K562 (cell line): Measurements from ENCODE around the gene FAM117A. TPM values are rescaled to one million over a fixed set of nuclear protein-coding genes. Genes with fewer than 3 reads are reported as not detected.

Experiments
- ARNT ChIP-seq, 2 experiments: fragments of 450-650 bp; IDR thresholded peaks; 2 replicates each; pipeline ENCODE4 v1.6.1; 2016; ENCODE audit warnings: mild to moderate bottlenecking in 1 of 2
- EWSR1 ChIP-seq: fragments of 450-650 bp; IDR thresholded peaks from 2 replicates; pipeline ENCODE4 v1.6.1; 2018; ENCODE audit warnings: borderline replicate concordance, mild to moderate bottlenecking, low read depth, moderate library complexity; ENCODE audit not compliant: partially characterized antibody
- LEF1 ChIP-seq: fragments of 450-650 bp; IDR thresholded peaks from 2 replicates; pipeline ENCODE4 v1.6.1; 2016; ENCODE audit warnings: mild to moderate bottlenecking
- MBD2 ChIP-seq: sonication (generic); IDR thresholded peaks from 2 replicates; pipeline ENCODE4 v1.6.1; 2016; ENCODE audit warnings: low read depth, borderline replicate concordance
- POLR2AphosphoS2 ChIP-seq: IDR thresholded peaks from 2 replicates; pipeline ENCODE4 v1.6.1; 2012; ENCODE audit warnings: low read length, improper control_type of control experiment
- PRPF4 ChIP-seq: fragments of 200-400 bp; formaldehyde crosslinking; IDR thresholded peaks from one replicate; pipeline ENCODE4 v1.6.1; 2017; ENCODE audit warnings: low read length, low read depth, mild to moderate bottlenecking; ENCODE audit not compliant: insufficient read depth, poor library complexity, severe bottlenecking
- RBM39 ChIP-seq: fragments of 200-400 bp; formaldehyde crosslinking; optimal IDR thresholded peaks from 2 replicates; pipeline ENCODE3; 2018; ENCODE audit warnings: low read depth, low read length
- SIN3B ChIP-seq: fragments of 450-650 bp; IDR thresholded peaks from 2 replicates; pipeline ENCODE4 v1.6.1; 2017; ENCODE audit warnings: low read depth, mild to moderate bottlenecking, moderate library complexity
- TCFL5 ChIP-seq: fragments of 250-450 bp; sonication (Bioruptor Pico); conservative IDR thresholded peaks from 2 replicates; pipeline ENCODE4 v1.6.1; 2021; ENCODE audit warnings: mild to moderate bottlenecking, moderate library complexity, matching md5 sums
- ZNF134 ChIP-seq: fragments of 250-450 bp; sonication (Bioruptor Pico); conservative IDR thresholded peaks from 2 replicates; pipeline ENCODE4 v1.4.0; 2020
- polyA plus RNA-seq, 8 experiments: library from polyadenylated mRNA; depleted of rRNA in 4 of 8; stranded (reverse) in 5 of 8; unstranded in 3 of 8; fragments of >200 nt; fragmentation: Nextera tagmentation in 2 of 8; fragmentation: Illumina TruSeq in 1 of 8; extraction: Ambion mirVana in 2 of 8; extraction: Trizol in 1 of 8; gene quantifications; 2 replicates each; pipeline versions ENCODE4 v1.2.1 to v1.2.3, GENCODE V29; 2011 to 2014; ENCODE audit warnings: inconsistent platforms in 1 of 8, missing spikeins in 1 of 8
- total RNA-seq, 7 experiments: library from RNA; depleted of rRNA in 6 of 7; stranded (reverse); fragments of >200 nt in 6 of 7; fragmentation: Illumina TruSeq in 2 of 7; extraction: Trizol in 2 of 7; gene quantifications; 2 replicates each; pipeline versions ENCODE4 v1.2.1 to v1.2.3, GENCODE V29; 2011 to 2021; ENCODE audit warnings: low replicate concordance in 1 of 7
- TF ChIP-seq, protein P1 (sequence below): fragments of 450-650 bp; formaldehyde crosslinking; IDR thresholded peaks from 2 replicates; pipeline ENCODE4 v1.4.0; 2020; ENCODE audit warnings: mild to moderate bottlenecking, moderate library complexity
- TF ChIP-seq, protein P2 (sequence below): fragments of 450-650 bp; IDR thresholded peaks from 2 replicates; pipeline ENCODE4 v1.6.1; 2017; ENCODE audit warnings: antibody characterized with exemption, mild to moderate bottlenecking
- TF ChIP-seq, protein P3 (sequence below), 2 experiments: fragments of 450-650 bp in 1 of 2; sonication (generic) in 1 of 2; formaldehyde crosslinking in 1 of 2; IDR thresholded peaks; 2 replicates each; pipeline versions ENCODE4 v1.7.1 to v1.9.0; 2016 to 2022; ENCODE audit warnings: inconsistent platforms in 1 of 2, mild to moderate bottlenecking in 1 of 2, missing genetic modification reagents in 1 of 2

FAM117A gene
- total and polyA plus RNA-seq, 9 of the 15 experiments (the other 6 are each of a cell fraction or from before 2014, with no cell fraction given) = 3.1 to 79.7 (median 36.6) TPM

DNA sequence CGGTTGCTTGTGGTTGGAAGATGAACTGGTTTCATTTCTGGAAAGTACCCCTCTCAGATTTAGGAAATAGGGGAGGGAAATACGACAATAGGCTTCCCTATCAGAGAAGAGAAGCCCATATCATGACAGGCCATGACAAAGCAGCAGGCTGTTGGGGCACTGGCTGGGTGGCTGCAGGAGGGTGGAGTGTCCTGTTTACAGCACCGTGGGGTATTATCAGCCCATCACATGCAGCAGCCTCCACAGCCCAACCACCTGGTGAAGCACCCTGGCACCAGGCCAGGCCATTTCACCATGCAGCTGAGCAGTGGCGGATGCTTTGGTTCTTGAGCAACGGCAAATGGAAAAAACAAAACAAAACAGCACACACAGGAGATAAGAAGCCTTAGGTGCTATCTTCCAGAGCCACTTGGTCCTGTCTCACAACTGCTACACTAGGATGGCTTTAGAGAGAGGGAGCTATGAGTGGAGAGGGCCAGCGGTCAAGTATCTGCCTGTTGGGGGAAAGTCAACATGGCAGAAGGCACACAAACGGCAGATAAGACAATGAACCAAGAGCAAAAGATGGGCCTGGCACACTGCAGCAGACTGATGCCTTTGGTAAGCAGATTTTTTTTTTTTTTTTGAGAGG, 24.2 kb downstream of the FAM117A start (continued):
- TF ChIP-seq ZNF134 (CRISPR knock-in tag) (peak; percentile 77), ARNT (IDR thresholded peaks at IDR 0.05) (peak; percentile 99 to 100), TCFL5 (peak; percentile 2; the same call in 1 of the 2 replicates), RBM39 (no peak), PRPF4 (no peak), LEF1 (peak; percentile 99), EWSR1 (no peak), SIN3B (no peak), MBD2 (peak; percentile 92), POLR2AphosphoS2 (no peak)
- TF ChIP-seq, protein P1, sequence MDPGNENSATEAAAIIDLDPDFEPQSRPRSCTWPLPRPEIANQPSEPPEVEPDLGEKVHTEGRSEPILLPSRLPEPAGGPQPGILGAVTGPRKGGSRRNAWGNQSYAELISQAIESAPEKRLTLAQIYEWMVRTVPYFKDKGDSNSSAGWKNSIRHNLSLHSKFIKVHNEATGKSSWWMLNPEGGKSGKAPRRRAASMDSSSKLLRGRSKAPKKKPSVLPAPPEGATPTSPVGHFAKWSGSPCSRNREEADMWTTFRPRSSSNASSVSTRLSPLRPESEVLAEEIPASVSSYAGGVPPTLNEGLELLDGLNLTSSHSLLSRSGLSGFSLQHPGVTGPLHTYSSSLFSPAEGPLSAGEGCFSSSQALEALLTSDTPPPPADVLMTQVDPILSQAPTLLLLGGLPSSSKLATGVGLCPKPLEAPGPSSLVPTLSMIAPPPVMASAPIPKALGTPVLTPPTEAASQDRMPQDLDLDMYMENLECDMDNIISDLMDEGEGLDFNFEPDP (CRISPR knock-in tag) = no peak
- TF ChIP-seq, protein P2, sequence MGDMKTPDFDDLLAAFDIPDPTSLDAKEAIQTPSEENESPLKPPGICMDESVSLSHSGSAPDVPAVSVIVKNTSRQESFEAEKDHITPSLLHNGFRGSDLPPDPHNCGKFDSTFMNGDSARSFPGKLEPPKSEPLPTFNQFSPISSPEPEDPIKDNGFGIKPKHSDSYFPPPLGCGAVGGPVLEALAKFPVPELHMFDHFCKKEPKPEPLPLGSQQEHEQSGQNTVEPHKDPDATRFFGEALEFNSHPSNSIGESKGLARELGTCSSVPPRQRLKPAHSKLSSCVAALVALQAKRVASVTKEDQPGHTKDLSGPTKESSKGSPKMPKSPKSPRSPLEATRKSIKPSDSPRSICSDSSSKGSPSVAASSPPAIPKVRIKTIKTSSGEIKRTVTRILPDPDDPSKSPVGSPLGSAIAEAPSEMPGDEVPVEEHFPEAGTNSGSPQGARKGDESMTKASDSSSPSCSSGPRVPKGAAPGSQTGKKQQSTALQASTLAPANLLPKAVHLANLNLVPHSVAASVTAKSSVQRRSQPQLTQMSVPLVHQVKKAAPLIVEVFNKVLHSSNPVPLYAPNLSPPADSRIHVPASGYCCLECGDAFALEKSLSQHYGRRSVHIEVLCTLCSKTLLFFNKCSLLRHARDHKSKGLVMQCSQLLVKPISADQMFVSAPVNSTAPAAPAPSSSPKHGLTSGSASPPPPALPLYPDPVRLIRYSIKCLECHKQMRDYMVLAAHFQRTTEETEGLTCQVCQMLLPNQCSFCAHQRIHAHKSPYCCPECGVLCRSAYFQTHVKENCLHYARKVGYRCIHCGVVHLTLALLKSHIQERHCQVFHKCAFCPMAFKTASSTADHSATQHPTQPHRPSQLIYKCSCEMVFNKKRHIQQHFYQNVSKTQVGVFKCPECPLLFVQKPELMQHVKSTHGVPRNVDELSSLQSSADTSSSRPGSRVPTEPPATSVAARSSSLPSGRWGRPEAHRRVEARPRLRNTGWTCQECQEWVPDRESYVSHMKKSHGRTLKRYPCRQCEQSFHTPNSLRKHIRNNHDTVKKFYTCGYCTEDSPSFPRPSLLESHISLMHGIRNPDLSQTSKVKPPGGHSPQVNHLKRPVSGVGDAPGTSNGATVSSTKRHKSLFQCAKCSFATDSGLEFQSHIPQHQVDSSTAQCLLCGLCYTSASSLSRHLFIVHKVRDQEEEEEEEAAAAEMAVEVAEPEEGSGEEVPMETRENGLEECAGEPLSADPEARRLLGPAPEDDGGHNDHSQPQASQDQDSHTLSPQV = peak; percentile 88
- TF ChIP-seq, protein P3, sequence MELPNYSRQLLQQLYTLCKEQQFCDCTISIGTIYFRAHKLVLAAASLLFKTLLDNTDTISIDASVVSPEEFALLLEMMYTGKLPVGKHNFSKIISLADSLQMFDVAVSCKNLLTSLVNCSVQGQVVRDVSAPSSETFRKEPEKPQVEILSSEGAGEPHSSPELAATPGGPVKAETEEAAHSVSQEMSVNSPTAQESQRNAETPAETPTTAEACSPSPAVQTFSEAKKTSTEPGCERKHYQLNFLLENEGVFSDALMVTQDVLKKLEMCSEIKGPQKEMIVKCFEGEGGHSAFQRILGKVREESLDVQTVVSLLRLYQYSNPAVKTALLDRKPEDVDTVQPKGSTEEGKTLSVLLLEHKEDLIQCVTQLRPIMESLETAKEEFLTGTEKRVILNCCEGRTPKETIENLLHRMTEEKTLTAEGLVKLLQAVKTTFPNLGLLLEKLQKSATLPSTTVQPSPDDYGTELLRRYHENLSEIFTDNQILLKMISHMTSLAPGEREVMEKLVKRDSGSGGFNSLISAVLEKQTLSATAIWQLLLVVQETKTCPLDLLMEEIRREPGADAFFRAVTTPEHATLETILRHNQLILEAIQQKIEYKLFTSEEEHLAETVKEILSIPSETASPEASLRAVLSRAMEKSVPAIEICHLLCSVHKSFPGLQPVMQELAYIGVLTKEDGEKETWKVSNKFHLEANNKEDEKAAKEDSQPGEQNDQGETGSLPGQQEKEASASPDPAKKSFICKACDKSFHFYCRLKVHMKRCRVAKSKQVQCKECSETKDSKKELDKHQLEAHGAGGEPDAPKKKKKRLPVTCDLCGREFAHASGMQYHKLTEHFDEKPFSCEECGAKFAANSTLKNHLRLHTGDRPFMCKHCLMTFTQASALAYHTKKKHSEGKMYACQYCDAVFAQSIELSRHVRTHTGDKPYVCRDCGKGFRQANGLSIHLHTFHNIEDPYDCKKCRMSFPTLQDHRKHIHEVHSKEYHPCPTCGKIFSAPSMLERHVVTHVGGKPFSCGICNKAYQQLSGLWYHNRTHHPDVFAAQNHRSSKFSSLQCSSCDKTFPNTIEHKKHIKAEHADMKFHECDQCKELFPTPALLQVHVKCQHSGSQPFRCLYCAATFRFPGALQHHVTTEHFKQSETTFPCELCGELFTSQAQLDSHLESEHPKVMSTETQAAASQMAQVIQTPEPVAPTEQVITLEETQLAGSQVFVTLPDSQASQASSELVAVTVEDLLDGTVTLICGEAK (IDR thresholded peaks at IDR 0.05) = 0 out of 2 replicates have a peak, but pooled peaks have one; percentile 20
- TF ChIP-seq, protein P3 (CRISPR knock-in tag; IDR thresholded peaks at IDR 0.05) = no peak
